HepG2 (cell line): ENCODE measurements around the gene CALM1. TPM values are rescaled to one million over a fixed set of nuclear protein-coding genes. Genes with fewer than 3 reads are reported as not detected.
A peak's percentile ranks its signal among the peaks of the same experiment; 100 is the strongest.

Source experiments
- CENPT ChIP-seq: sonication (generic); formaldehyde crosslinking; IDR thresholded peaks from 2 replicates; pipeline ENCODE4 v1.8.0; 2022; ENCODE audit warnings: low read depth, mild to moderate bottlenecking, moderate library complexity, missing genetic modification reagents
- DPF2 ChIP-seq: sonication (generic); formaldehyde crosslinking; IDR thresholded peaks from 2 replicates; pipeline ENCODE4 v1.4.0; 2020; ENCODE audit warnings: mild to moderate bottlenecking, low read depth, missing genetic modification reagents, borderline replicate concordance
- DRAP1 ChIP-seq: IDR thresholded peaks from 2 replicates; pipeline ENCODE4 v1.6.1; 2016; ENCODE audit warnings: missing genetic modification reagents, missing compliant biosample characterization
- FOXO1 ChIP-seq: sonication (generic); formaldehyde crosslinking; IDR thresholded peaks from 2 replicates; pipeline ENCODE4 v1.4.0; 2020; ENCODE audit warnings: missing genetic modification reagents
- HOXA5 ChIP-seq: sonication (generic); formaldehyde crosslinking; IDR thresholded peaks from 2 replicates; pipeline ENCODE4 v1.4.0; 2020; ENCODE audit warnings: missing genetic modification reagents
- IKZF1 ChIP-seq: fragments of 450-650 bp; IDR thresholded peaks from 2 replicates; pipeline ENCODE4 v1.7.1; 2016
- IKZF5 ChIP-seq: IDR thresholded peaks from 2 replicates; pipeline ENCODE4 v1.6.1; 2018; ENCODE audit warnings: missing genetic modification reagents, mild to moderate bottlenecking, missing compliant biosample characterization
- KDM5B ChIP-seq: sonication (generic); formaldehyde crosslinking; IDR thresholded peaks from 2 replicates; pipeline ENCODE4 v1.4.0; 2020; ENCODE audit warnings: missing genetic modification reagents, mild to moderate bottlenecking, borderline replicate concordance
- MNT ChIP-seq: fragments of 450-650 bp; IDR thresholded peaks from 2 replicates; pipeline ENCODE4 v1.6.1; 2016
- MTF1 ChIP-seq: sonication (generic); formaldehyde crosslinking; IDR thresholded peaks from 2 replicates; pipeline ENCODE4 v1.5.0; 2020; ENCODE audit warnings: missing genetic modification reagents
- NCOA2 ChIP-seq: sonication (generic); formaldehyde crosslinking; IDR thresholded peaks from 2 replicates; pipeline ENCODE4 v1.8.0; 2022; ENCODE audit warnings: inconsistent platforms
- NR0B2 ChIP-seq: sonication (generic); formaldehyde crosslinking; IDR thresholded peaks from 2 replicates; pipeline ENCODE4 v1.4.0; 2020; ENCODE audit warnings: mild to moderate bottlenecking, missing genetic modification reagents
- PHF5A ChIP-seq: IDR thresholded peaks from one replicate; pipeline ENCODE4 v1.6.1; 2018; ENCODE audit warnings: low read depth, missing genetic modification reagents; ENCODE audit not compliant: unreplicated experiment
- PPARG ChIP-seq: conservative IDR thresholded peaks from 2 replicates; pipeline ENCODE4 v1.6.1; 2016; ENCODE audit warnings: missing biosample characterization, missing genetic modification reagents
- RBAK ChIP-seq: sonication (generic); formaldehyde crosslinking; IDR thresholded peaks from 2 replicates; pipeline ENCODE4 v1.5.1; 2020; ENCODE audit warnings: mild to moderate bottlenecking, missing genetic modification reagents
- RBM39 ChIP-seq: fragments of 200-400 bp; formaldehyde crosslinking; IDR thresholded peaks from one replicate; pipeline ENCODE4 v1.6.1; 2018; ENCODE audit warnings: antibody characterized with exemption, mild to moderate bottlenecking, low read depth, low read length; ENCODE audit not compliant: poor library complexity, severe bottlenecking
- RXRA ChIP-seq: sonication (generic); formaldehyde crosslinking; IDR thresholded peaks from 2 replicates; pipeline ENCODE4 v1.5.1; 2020; ENCODE audit warnings: missing genetic modification reagents
- SMC3 ChIP-seq: IDR thresholded peaks from 2 replicates; pipeline ENCODE4 v1.6.1; 2011; ENCODE audit warnings: low read length, improper control_type of control experiment
- SRF ChIP-seq: IDR thresholded peaks from 2 replicates; pipeline ENCODE4 v1.6.1; 2011; ENCODE audit warnings: mild to moderate bottlenecking, low read depth, low read length, moderate library complexity
- TP53 ChIP-seq: sonication (generic); formaldehyde crosslinking; conservative IDR thresholded peaks from 2 replicates; pipeline ENCODE4 v1.4.0; 2020; ENCODE audit warnings: missing genetic modification reagents
- TSC22D2 ChIP-seq: sonication (generic); formaldehyde crosslinking; IDR thresholded peaks from 2 replicates; pipeline ENCODE4 v1.5.1; 2020; ENCODE audit warnings: missing genetic modification reagents, mild to moderate bottlenecking, borderline replicate concordance
- ZEB1 ChIP-seq: IDR thresholded peaks from 2 replicates; pipeline ENCODE4 v1.6.1; 2012; ENCODE audit warnings: mild to moderate bottlenecking, low read depth, inconsistent platforms; ENCODE audit not compliant: insufficient replicate concordance
- ZNF205 ChIP-seq: IDR thresholded peaks from 2 replicates; pipeline ENCODE4 v1.6.1; 2018; ENCODE audit warnings: missing biosample characterization, missing genetic modification reagents
- ZNF3 ChIP-seq: IDR thresholded peaks from 2 replicates; pipeline ENCODE4 v1.7.0; 2017; ENCODE audit warnings: inconsistent platforms
- ZNF446 ChIP-seq: sonication (generic); formaldehyde crosslinking; IDR thresholded peaks from 2 replicates; pipeline ENCODE4 v1.5.0; 2020; ENCODE audit warnings: mild to moderate bottlenecking, missing genetic modification reagents
- ZNF530 ChIP-seq: sonication (generic); formaldehyde crosslinking; IDR thresholded peaks from 2 replicates; pipeline ENCODE4 v1.5.0; 2020; ENCODE audit warnings: low read depth, mild to moderate bottlenecking, missing genetic modification reagents
- ZNF691 ChIP-seq: sonication (generic); formaldehyde crosslinking; IDR thresholded peaks from 2 replicates; pipeline ENCODE4 v1.4.0; 2020; ENCODE audit warnings: missing genetic modification reagents, low read depth, mild to moderate bottlenecking, borderline replicate concordance
- ZNF878 ChIP-seq: sonication (generic); formaldehyde crosslinking; IDR thresholded peaks from 2 replicates; pipeline ENCODE4 v1.8.1; 2023; ENCODE audit warnings: mild to moderate bottlenecking, missing genetic modification reagents, moderate library complexity
- polyA plus RNA-seq, 8 experiments: library from polyadenylated mRNA; depleted of rRNA in 3 of 8; stranded (reverse) in 7 of 8; unstranded in 1 of 8; fragments of >200 nt; fragmentation: Illumina TruSeq in 4 of 8; extraction: Trizol in 4 of 8; gene quantifications; 2 replicates each; pipeline versions ENCODE4 v1.2.1 to v1.2.3, GENCODE V29; 2011 to 2016; ENCODE audit warnings: low read depth in 4 of 8, missing spikeins in 1 of 8, mixed read lengths in 1 of 8; ENCODE audit not compliant: insufficient read depth in 1 of 8
- total RNA-seq, 5 experiments: library from RNA; depleted of rRNA; stranded (reverse); fragments of >200 nt; fragmentation: Illumina TruSeq; extraction: Trizol; gene quantifications; 2 replicates each; pipeline ENCODE4 v1.2.3, GENCODE V29; 2016; ENCODE audit warnings: low read depth in 1 of 5

CALM1 gene
- total and polyA plus RNA-seq, 2 of the 13 experiments (the other 11 are each of a cell fraction or from before 2014, with no cell fraction given) = 110 to 238 TPM

GRCh38 chr14:90383126-90383730 lies 13.6 kb upstream of the CALM1 start (continued):
- TF ChIP-seq IKZF5 (CRISPR knock-in tag) (peak; percentile 85), PHF5A (CRISPR knock-in tag) (peak; percentile 63), ZNF446 (no peak), IKZF1 (no peak), SMC3 (no peak; the same call in 1 of the 2 replicates), CENPT (CRISPR knock-in tag) (no peak), TP53 (CRISPR knock-in tag) (no peak; the same call in 1 of the 2 replicates), ZNF691 (CRISPR knock-in tag) (peak; percentile 40; the same call in 1 of the 2 replicates), MNT (peak; percentile 32; the same call in 1 of the 2 replicates), NCOA2 (CRISPR knock-in tag) (peak; percentile 52; the same call in 1 of the 2 replicates), HOXA5 (peak; percentile 84), ZNF878 (CRISPR knock-in tag) (peak; percentile 81), TSC22D2 (CRISPR knock-in tag) (peak; percentile 37; the same call in 1 of the 2 replicates), ZNF3 (CRISPR knock-in tag) (no peak), RBM39 (peak; percentile 89), KDM5B (CRISPR knock-in tag) (peak; percentile 84), FOXO1 (CRISPR knock-in tag) (peak; percentile 84), PPARG (CRISPR knock-in tag) (no peak; the same call in 1 of the 2 replicates), DPF2 (CRISPR knock-in tag) (no peak), ZNF530 (CRISPR knock-in tag) (no peak; the same call in 1 of the 2 replicates), MTF1 (CRISPR knock-in tag) (no peak), DRAP1 (CRISPR knock-in tag) (peak; percentile 88), RBAK (CRISPR knock-in tag) (0 out of 2 replicates have a peak, but pooled peaks have one; percentile 37), ZEB1 (peak; percentile 45), NR0B2 (CRISPR knock-in tag) (no peak; the same call in 1 of the 2 replicates), RXRA (peak; percentile 63), ZNF205 (CRISPR knock-in tag) (peak; percentile 97), SRF (0 out of 2 replicates have a peak, but pooled peaks have one; percentile 1)
